Liver (tissue), 9 donors: Measurements from ENCODE around the gene ZSCAN2. TPM values are rescaled to one million over a fixed set of nuclear protein-coding genes. Genes with fewer than 3 reads are reported as not detected.
A peak's percentile ranks its signal among the peaks of the same experiment; 100 is the strongest.
"Not testable (repeated sequence)": the region's sequence is repeated elsewhere in the genome, so short reads cannot be mapped to it uniquely, and the experiment has no call there.

Experiments used
- DNase-seq: peaks from one replicate; pipeline ENCODE4 v3.0.0-alpha.2; 2017; ENCODE audit warnings: low spot score
- H3K27ac ChIP-seq, 2 donors: one replicate each; pipeline ENCODE4 v1.7.0; 2013; ENCODE audit warnings: inconsistent platforms in 2 of 2, low read length in 2 of 2, control low read depth in 1 of 2, low read depth in 1 of 2, mild to moderate bottlenecking in 1 of 2
- H3K27me3 ChIP-seq, 4 donors: one replicate each; pipeline versions ENCODE4 v1.6.1 to v1.7.0; 2013; ENCODE audit warnings: low read length in 3 of 4, inconsistent platforms in 1 of 4, mild to moderate bottlenecking in 1 of 4, moderate library complexity in 1 of 4; ENCODE audit not compliant: control insufficient read depth in 4 of 4, insufficient read depth in 4 of 4
- H3K36me3 ChIP-seq, 4 donors: one replicate each; pipeline versions ENCODE4 v1.6.1 to v1.7.0; 2013; ENCODE audit warnings: low read length in 3 of 4, mild to moderate bottlenecking in 3 of 4, low read depth in 1 of 4, moderate library complexity in 1 of 4; ENCODE audit not compliant: control insufficient read depth in 4 of 4, insufficient read depth in 3 of 4
- H3K4me1 ChIP-seq, 4 donors: one replicate each; pipeline versions ENCODE4 v1.6.1 to v1.7.0; 2013; ENCODE audit warnings: low read length in 3 of 4, mild to moderate bottlenecking in 3 of 4, moderate library complexity in 1 of 4; ENCODE audit not compliant: control insufficient read depth in 4 of 4, insufficient read depth in 4 of 4
- H3K4me3 ChIP-seq, 3 donors: one replicate each; pipeline versions ENCODE4 v1.6.1 to v1.7.0; 2013; ENCODE audit warnings: low read length in 3 of 3, control low read depth in 1 of 3, low read depth in 1 of 3, mild to moderate bottlenecking in 1 of 3
- H3K9ac ChIP-seq, 2 donors: one replicate each; pipeline ENCODE4 v1.7.0; 2013; ENCODE audit warnings: low read length in 2 of 2, mild to moderate bottlenecking in 2 of 2, moderate library complexity in 2 of 2, control low read depth in 1 of 2, low read depth in 1 of 2
- H3K9me3 ChIP-seq, 4 donors: one replicate each; pipeline versions ENCODE4 v1.6.1 to v1.7.0; 2013; ENCODE audit warnings: low read length in 3 of 4; ENCODE audit not compliant: control insufficient read depth in 4 of 4
- CTCF ChIP-seq: fragments of 150-350 bp; IDR thresholded peaks from 2 replicates; pipeline ENCODE4 v1.5.1; 2017; ENCODE audit warnings: improper control_type of control experiment, low read depth, low read length; ENCODE audit not compliant: missing input control
- EGR1 ChIP-seq, 2 donors: IDR thresholded peaks; 2 replicates each; pipeline ENCODE4 v1.6.1; 2016 to 2018; ENCODE audit warnings: antibody characterized with exemption in 2 of 2, low read depth in 2 of 2
- FOXA1 ChIP-seq: IDR thresholded peaks from 2 replicates; pipeline ENCODE4 v1.6.1; 2016; ENCODE audit warnings: antibody characterized with exemption
- FOXA2 ChIP-seq: IDR thresholded peaks from 2 replicates; pipeline ENCODE4 v1.6.1; 2016; ENCODE audit warnings: antibody characterized with exemption
- GABPA ChIP-seq, 2 donors: IDR thresholded peaks in 1 of 2; conservative IDR thresholded peaks in 1 of 2; 2 replicates each; pipeline ENCODE4 v1.6.1; 2016; ENCODE audit warnings: antibody characterized with exemption in 2 of 2, mild to moderate bottlenecking in 1 of 2, moderate library complexity in 1 of 2
- HNF4A ChIP-seq, 2 donors: conservative IDR thresholded peaks; 2 replicates each; pipeline ENCODE4 v1.6.1; 2016; ENCODE audit warnings: antibody characterized with exemption in 2 of 2, mild to moderate bottlenecking in 2 of 2
- HNF4G ChIP-seq: IDR thresholded peaks from 2 replicates; pipeline ENCODE4 v1.6.1; 2016; ENCODE audit warnings: antibody characterized with exemption
- JUND ChIP-seq, 2 donors: IDR thresholded peaks; 2 replicates each; pipeline ENCODE4 v1.6.1; 2016; ENCODE audit warnings: antibody characterized with exemption in 2 of 2
- NR2F2 ChIP-seq: IDR thresholded peaks from 2 replicates; pipeline ENCODE4 v1.6.1; 2016; ENCODE audit warnings: antibody characterized with exemption
- RAD21 ChIP-seq, 2 donors: IDR thresholded peaks; 2 replicates each; pipeline ENCODE4 v1.6.1; 2016; ENCODE audit warnings: antibody characterized with exemption in 2 of 2, mild to moderate bottlenecking in 2 of 2
- RXRA ChIP-seq, 2 donors: IDR thresholded peaks; 2 replicates each; pipeline ENCODE4 v1.6.1; 2017 to 2018; ENCODE audit warnings: antibody characterized with exemption in 2 of 2, mild to moderate bottlenecking in 1 of 2
- SP1 ChIP-seq: IDR thresholded peaks from 2 replicates; pipeline ENCODE4 v1.6.1; 2018; ENCODE audit warnings: antibody characterized with exemption, mild to moderate bottlenecking
- YY1 ChIP-seq: IDR thresholded peaks from 2 replicates; pipeline ENCODE4 v1.6.1; 2016; ENCODE audit warnings: antibody characterized with exemption, mild to moderate bottlenecking
- WGBS: extraction: QIAGEN DNeasy Blood & Tissue Kit; methylation state at CpG from one replicate; pipeline ENCODE4 v1.1.7; 2013; 5-methylcytosine and 5-hydroxymethylcytosine counted together
- polyA plus RNA-seq, 2 donors: library from polyadenylated mRNA; stranded (reverse) in 1 of 2; unstranded in 1 of 2; fragments of 200-250 nt in 1 of 2; fragments of >200 nt in 1 of 2; fragmentation: Nextera tagmentation in 1 of 2; extraction: Ambion mirVana in 1 of 2; gene quantifications; one replicate each; pipeline versions ENCODE4 v1.2.1 to v1.2.3, GENCODE V29; 2013 to 2015
- total RNA-seq, 2 donors: library from RNA; depleted of rRNA; stranded (reverse); fragments of >200 nt; gene quantifications; one replicate each; pipeline ENCODE4 v1.2.3, GENCODE V29; 2014
- TF ChIP-seq, protein P1 (sequence below): IDR thresholded peaks from 2 replicates; pipeline ENCODE4 v1.6.1; 2016; ENCODE audit warnings: antibody characterized with exemption
- donor health status: healthy.
- donor health status: healthy.
- donor health status: healthy.
- donor health status: healthy.
- donor health status: healthy.

The ZSCAN2 gene
- total and polyA plus RNA-seq, 4 donors = 5.4 to 11.0 (median 7.9) TPM

DNA sequence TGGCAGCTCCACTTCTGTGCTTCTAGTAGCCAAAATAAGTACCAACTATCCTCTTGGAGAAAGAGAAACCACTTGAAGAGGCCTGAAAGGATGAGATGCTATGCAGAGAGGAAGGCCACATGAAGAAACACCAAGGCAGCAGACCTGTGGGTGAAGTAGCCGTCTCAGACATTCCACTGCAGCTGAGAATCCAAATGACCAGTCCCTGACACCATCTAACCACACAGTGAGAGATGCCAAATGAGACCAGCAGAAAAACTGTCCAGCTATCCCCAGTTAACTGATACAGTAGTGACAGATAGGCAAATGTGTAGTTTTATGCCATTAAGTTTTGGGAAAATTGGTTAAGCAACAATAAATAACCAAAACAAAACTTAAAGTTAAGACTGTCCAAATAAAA lies 47.9 kb upstream of the ZSCAN2 start:
- WGBS = 100% methylated on average over 1 of the region's 1 CpG
- H3K4me1 ChIP-seq = no peaks in the 10 kb centered on the region
- no peaks in the 10 kb centered on the region for H3K9me3 ChIP-seq
- TF ChIP-seq GABPA (IDR thresholded peaks at IDR 0.05 in 1 of 2, conservative IDR thresholded peaks at IDR 0.05 in 1 of 2) = no peak
- TF ChIP-seq HNF4A (conservative IDR thresholded peaks at IDR 0.05) = no peak
- TF ChIP-seq RXRA (IDR thresholded peaks at IDR 0.05) = no peak
- H3K27me3 ChIP-seq = no peaks in the 10 kb centered on the region
- H3K9ac ChIP-seq = no peak overlapping the region
- H3K4me3 ChIP-seq = no peak overlapping the region
- no peak overlapping the region for H3K27ac ChIP-seq
- DNase-seq = no peak
- peaks cover 0 to 4% (median 0%) of the 10 kb centered on the region in 4 donors for H3K36me3 ChIP-seq

- not testable (repeated sequence) for H3K36me3 ChIP-seq, H3K27me3 ChIP-seq, H3K4me3 ChIP-seq, H3K4me1 ChIP-seq, H3K27ac ChIP-seq, DNase-seq, H3K9me3 ChIP-seq, H3K9ac ChIP-seq
- over 99% methylated on average over 3 of the region's 3 CpGs for WGBS
Measured at GRCh38 chr15:84556690-84557089, 44.1 kb upstream of the ZSCAN2 start.

- H3K4me3 ChIP-seq, H3K36me3 ChIP-seq, H3K27ac ChIP-seq, H3K27me3 ChIP-seq, H3K9me3 ChIP-seq, DNase-seq, H3K9ac ChIP-seq, H3K4me1 ChIP-seq: not testable (repeated sequence)
- 92% methylated on average over 6 of the region's 6 CpGs for WGBS
Measured at GRCh38 chr15:84568021-84568420, 32.8 kb upstream of the ZSCAN2 start.

- Histone ChIP-seq H3K4me3 (peak overlapping the region; percentile 73 to 86 (median 77)), H3K27ac (peak overlapping the region; percentile 91 to 94), H3K36me3 (no peaks in the 10 kb centered on the region), H3K4me1 (peaks cover 0 to 5% (median 3%) of the 10 kb centered on the region in 4 donors), H3K9ac (peak overlapping the region; percentile 65 to 86), H3K9me3 (no peaks in the 10 kb centered on the region), H3K27me3 (no peaks in the 10 kb centered on the region)
- DNase-seq = peak; percentile 63
- no peak for TF ChIP-seq EGR1 (IDR thresholded peaks at IDR 0.05; ENCODE audit: low read depth in 2 of 2)
- no peak for TF ChIP-seq CTCF
- TF ChIP-seq FOXA1 = no peak
- no peak for TF ChIP-seq HNF4G
- no peak for TF ChIP-seq RXRA (IDR thresholded peaks at IDR 0.05)
- TF ChIP-seq JUND (IDR thresholded peaks at IDR 0.05) = no peak
- TF ChIP-seq YY1 = no peak
- TF ChIP-seq SP1 = no peak
- TF ChIP-seq, protein P1, sequence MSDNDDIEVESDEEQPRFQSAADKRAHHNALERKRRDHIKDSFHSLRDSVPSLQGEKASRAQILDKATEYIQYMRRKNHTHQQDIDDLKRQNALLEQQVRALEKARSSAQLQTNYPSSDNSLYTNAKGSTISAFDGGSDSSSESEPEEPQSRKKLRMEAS = no peak
- TF ChIP-seq RAD21 (IDR thresholded peaks at IDR 0.05) = no peak
- no peak for TF ChIP-seq HNF4A (conservative IDR thresholded peaks at IDR 0.05)
- TF ChIP-seq NR2F2 = no peak
- no peak for TF ChIP-seq FOXA2
- under 1% methylated on average over 52 of the region's 52 CpGs for WGBS
Measured at GRCh38 chr15:84570164-84570735, 30.6 kb upstream of the ZSCAN2 start.
